SH-SY5Y (cell line): Measurements from ENCODE around the gene EIF3F.

Experiments used
- GATA2 ChIP-seq: IDR thresholded peaks from 2 replicates; pipeline ENCODE4 v1.6.1; 2011; ENCODE audit warnings: mild to moderate bottlenecking, low read depth, low read length
- GATA3 ChIP-seq: IDR thresholded peaks from 2 replicates; pipeline ENCODE4 v1.6.1; 2011; ENCODE audit warnings: low read depth, mild to moderate bottlenecking, low read length, moderate library complexity

DNA sequence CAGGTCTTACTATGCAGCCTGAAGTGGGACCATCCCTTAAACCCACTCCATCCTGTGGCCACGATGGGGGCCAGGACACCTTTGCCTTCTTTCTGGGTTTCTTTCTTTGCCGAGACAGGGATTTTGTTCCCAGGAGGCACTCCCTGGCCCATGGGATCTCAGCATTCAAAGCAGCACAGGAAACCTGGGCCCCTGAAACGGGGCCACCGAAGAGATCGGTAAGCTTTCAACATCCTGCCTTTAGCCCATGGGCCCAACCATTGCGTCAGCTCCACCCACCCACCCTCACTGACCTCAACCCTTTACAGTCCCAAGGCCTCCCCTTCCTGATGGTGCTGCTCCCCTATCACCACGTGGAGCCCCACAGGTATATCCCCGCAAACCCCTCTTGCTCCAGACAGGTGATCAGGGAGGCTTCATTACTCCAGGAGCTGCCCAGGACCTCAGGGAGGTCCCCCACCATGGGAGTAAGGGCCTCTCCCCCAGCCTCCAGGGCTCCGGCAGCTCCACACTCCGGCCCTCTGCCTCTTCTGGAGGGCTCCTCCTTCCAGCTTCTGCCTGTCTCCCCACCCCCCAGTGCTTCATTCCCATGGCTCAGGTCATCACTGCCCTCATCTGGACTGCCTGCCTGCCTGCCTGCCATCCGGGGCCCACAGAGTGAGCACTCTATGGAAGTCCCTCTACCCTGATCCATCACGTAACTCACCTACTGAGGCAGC is 51.8 kb downstream of the EIF3F start:
- TF ChIP-seq GATA2 (no peak), GATA3 (no peak)
